Vagina (tissue), 2 donors: ENCODE data around the gene CPZ. TPM values are rescaled to one million over a fixed set of nuclear protein-coding genes. Genes with fewer than 3 reads are reported as not detected.

Experiments used
- DNase-seq, 2 donors: peaks; one replicate each; pipeline ENCODE4 v3.0.0-alpha.2; 2017; ENCODE audit errors: extremely low spot score in 2 of 2
- H3K27ac ChIP-seq: fragments of 200-600 bp; sonication (generic); one replicate; pipeline ENCODE4 v1.5.1; 2019
- H3K27me3 ChIP-seq: fragments of 200-600 bp; sonication (generic); one replicate; pipeline ENCODE4 v1.5.1; 2019
- H3K36me3 ChIP-seq, 2 donors: fragments of 200-600 bp; sonication (generic); one replicate each; pipeline ENCODE4 v1.5.1; 2017 to 2019
- H3K4me1 ChIP-seq: fragments of 200-600 bp; sonication (generic); one replicate; pipeline ENCODE4 v1.5.1; 2019
- H3K4me3 ChIP-seq, 2 donors: fragments of 200-600 bp; sonication (generic); 1 replicate in 1 of 2; 2 replicates in 1 of 2; pipeline ENCODE4 v1.5.1; 2016 to 2019
- H3K9me3 ChIP-seq: fragments of 200-600 bp; sonication (generic); one replicate; pipeline ENCODE4 v1.5.1; 2019
- POLR2A ChIP-seq, 2 donors: fragments of 450-650 bp; IDR thresholded peaks; one replicate each; pipeline ENCODE4 v1.6.1; 2017; ENCODE audit warnings: antibody characterized with exemption in 2 of 2, mild to moderate bottlenecking in 2 of 2, moderate library complexity in 2 of 2
- POLR2AphosphoS5 ChIP-seq, 2 donors: sonication (generic); formaldehyde crosslinking; IDR thresholded peaks; one replicate each; pipeline ENCODE4 v1.9.0; 2017; ENCODE audit warnings: antibody characterized with exemption in 2 of 2, mild to moderate bottlenecking in 2 of 2, low read depth in 1 of 2; ENCODE audit not compliant: insufficient read depth in 1 of 2
- intact Hi-C: fragments of 100-400 bp; cut with DNase I; formaldehyde crosslinking; loops from one replicate; pipeline ENCODE4 v1.15.1; 2023
- total RNA-seq: library from RNA; depleted of rRNA; stranded (reverse); fragments of >200 nt; gene quantifications from one replicate; pipeline ENCODE4 v1.2.3, GENCODE V29; 2016
- TF ChIP-seq, protein P1 (sequence below), 3 experiments: fragments of 450-650 bp in 2 of 3; fragments of 200-600 bp in 1 of 3; sonication (generic) in 1 of 3; IDR thresholded peaks; one replicate each; pipeline ENCODE4 v1.5.1; 2017 to 2019; ENCODE audit warnings: antibody characterized with exemption in 3 of 3, mild to moderate bottlenecking in 2 of 3, moderate library complexity in 2 of 3

CPZ gene
- total RNA-seq, 1 donor from 2014 or later = 26.3 TPM

DNA sequence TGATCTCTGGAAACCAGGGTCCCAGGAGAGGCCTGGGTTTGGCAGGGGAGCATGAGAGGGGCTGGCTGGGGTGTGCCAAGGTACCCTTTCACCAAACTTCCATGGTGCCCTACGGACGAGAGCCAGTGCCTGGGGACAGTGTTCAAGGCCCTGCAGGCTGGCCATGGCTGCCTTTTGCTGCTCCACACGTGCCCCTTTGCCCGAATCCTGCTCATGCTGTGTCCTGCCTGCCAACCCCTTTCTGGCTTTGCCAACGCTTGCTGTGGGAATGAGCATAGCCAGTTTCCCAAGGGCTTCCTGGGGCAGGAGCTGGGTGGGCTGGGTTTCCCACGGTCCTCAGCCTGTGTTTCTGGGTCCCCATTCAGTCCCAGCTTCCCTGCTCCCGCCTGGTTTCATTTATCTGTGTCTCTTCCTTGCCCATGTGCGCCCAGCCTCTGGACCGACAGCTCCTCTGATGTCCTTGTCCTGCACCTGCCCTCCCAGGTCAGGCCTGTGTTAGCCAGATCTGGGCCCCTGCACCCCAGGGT, 17.3 kb downstream of the CPZ start:
- DNase-seq = no peak
- Histone ChIP-seq H3K4me1 (no peaks in the 10 kb centered on the region), H3K27me3 (no peaks in the 10 kb centered on the region), H3K9me3 (no peaks in the 10 kb centered on the region), H3K4me3 (no peak overlapping the region), H3K27ac (no peak overlapping the region), H3K36me3 (no peaks in the 10 kb centered on the region)
- intact Hi-C loops = no loop called here
- TF ChIP-seq POLR2A (IDR thresholded peaks at IDR 0.05) (no peak), POLR2AphosphoS5 (IDR thresholded peaks at IDR 0.05; ENCODE audit: insufficient read depth in 1 of 2, low read depth in 1 of 2) (no peak)
- TF ChIP-seq, protein P1, sequence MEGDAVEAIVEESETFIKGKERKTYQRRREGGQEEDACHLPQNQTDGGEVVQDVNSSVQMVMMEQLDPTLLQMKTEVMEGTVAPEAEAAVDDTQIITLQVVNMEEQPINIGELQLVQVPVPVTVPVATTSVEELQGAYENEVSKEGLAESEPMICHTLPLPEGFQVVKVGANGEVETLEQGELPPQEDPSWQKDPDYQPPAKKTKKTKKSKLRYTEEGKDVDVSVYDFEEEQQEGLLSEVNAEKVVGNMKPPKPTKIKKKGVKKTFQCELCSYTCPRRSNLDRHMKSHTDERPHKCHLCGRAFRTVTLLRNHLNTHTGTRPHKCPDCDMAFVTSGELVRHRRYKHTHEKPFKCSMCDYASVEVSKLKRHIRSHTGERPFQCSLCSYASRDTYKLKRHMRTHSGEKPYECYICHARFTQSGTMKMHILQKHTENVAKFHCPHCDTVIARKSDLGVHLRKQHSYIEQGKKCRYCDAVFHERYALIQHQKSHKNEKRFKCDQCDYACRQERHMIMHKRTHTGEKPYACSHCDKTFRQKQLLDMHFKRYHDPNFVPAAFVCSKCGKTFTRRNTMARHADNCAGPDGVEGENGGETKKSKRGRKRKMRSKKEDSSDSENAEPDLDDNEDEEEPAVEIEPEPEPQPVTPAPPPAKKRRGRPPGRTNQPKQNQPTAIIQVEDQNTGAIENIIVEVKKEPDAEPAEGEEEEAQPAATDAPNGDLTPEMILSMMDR (IDR thresholded peaks at IDR 0.05) = no peak

DNA sequence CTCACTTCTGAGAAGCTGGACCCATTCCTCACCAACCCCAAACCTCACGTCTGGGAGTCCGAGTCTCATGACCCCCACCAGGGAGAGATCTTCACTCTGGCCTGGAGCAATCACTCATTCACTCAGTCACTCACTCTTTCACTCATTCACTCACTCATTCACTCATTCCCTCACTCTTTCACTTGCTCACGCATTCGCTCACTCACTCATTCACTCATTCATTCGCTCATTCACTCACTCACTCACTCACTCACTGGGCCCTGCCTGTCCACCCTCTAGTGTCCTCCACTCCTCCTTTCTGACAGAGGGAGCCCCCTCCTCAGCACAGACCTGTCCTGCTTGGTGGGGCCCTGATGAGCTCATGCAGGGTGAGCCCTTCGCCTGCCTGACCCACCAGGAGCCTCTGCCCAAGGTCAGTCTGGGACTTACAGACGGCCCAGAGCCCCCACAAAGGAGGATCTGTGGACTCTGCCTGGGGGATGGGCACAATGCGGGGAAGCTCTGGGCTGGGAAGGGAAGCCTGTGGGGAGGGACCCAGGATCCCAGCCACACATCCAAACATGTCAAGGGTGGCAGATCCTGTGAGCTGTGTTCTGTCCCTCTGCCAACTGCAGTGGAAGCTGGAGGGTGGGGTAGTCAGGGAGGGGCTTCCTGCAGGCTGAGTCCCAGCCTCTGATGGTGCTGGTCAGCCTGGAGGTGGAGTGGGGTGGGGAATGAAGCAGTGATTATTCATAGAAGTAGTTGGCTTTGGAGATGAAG, 18.5 kb downstream of the CPZ start:
- intact Hi-C loops = no loop called here

DNA sequence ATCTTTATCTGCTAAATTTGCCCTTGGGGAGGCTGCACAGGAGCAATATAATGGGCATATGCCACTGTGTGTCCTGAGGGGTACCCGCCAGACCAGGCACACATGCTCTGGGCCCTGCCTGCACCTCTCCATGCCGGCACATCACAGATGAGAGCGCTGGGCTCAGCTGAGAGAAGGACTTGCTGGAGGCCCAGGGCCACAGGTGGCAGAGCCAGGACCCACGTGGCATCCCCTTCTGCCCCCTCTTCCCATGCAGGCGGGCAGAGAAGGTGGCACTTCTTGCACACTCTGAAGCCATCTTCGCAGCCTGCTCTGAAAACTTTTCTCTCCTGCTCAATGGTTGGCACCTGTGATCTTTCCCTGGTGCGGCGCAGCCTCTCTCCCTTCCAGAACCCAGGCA, 20.1 kb downstream of the CPZ start:
- no peak for DNase-seq
- intact Hi-C loops = no loop called here
- no peaks in the 10 kb centered on the region for H3K9me3 ChIP-seq
- no peak for TF ChIP-seq POLR2A (IDR thresholded peaks at IDR 0.05)
- TF ChIP-seq POLR2AphosphoS5 (IDR thresholded peaks at IDR 0.05; ENCODE audit: insufficient read depth in 1 of 2, low read depth in 1 of 2) = no peak
- TF ChIP-seq, protein P1 (IDR thresholded peaks at IDR 0.05) = no peak
- no peaks in the 10 kb centered on the region for H3K36me3 ChIP-seq
- H3K4me3 ChIP-seq = no peak overlapping the region
- H3K27me3 ChIP-seq = no peaks in the 10 kb centered on the region
- no peak overlapping the region for H3K27ac ChIP-seq
- H3K4me1 ChIP-seq = no peaks in the 10 kb centered on the region

More for the DNA sequence above, 18.5 kb downstream of the CPZ start:
- DNase-seq = no peak
- H3K9me3 ChIP-seq = no peaks in the 10 kb centered on the region
- no peaks in the 10 kb centered on the region for H3K27me3 ChIP-seq
- H3K4me1 ChIP-seq = no peaks in the 10 kb centered on the region
- no peak overlapping the region for H3K4me3 ChIP-seq
- H3K27ac ChIP-seq = no peak overlapping the region
- TF ChIP-seq, protein P1 (IDR thresholded peaks at IDR 0.05) = no peak
- TF ChIP-seq POLR2A (IDR thresholded peaks at IDR 0.05) = no peak
- no peak for TF ChIP-seq POLR2AphosphoS5 (IDR thresholded peaks at IDR 0.05; ENCODE audit: insufficient read depth in 1 of 2, low read depth in 1 of 2)
- H3K36me3 ChIP-seq = no peaks in the 10 kb centered on the region

GRCh38 chr4:8613421-8614364, 21.1 kb downstream of the CPZ start:
- H3K4me1 ChIP-seq = no peaks in the 10 kb centered on the region
- intact Hi-C loops = no loop called here
- no peak for DNase-seq
- no peaks in the 10 kb centered on the region for H3K27me3 ChIP-seq
- no peak overlapping the region for H3K4me3 ChIP-seq
- H3K9me3 ChIP-seq = no peaks in the 10 kb centered on the region
- no peak overlapping the region for H3K27ac ChIP-seq
- H3K36me3 ChIP-seq = no peaks in the 10 kb centered on the region
- TF ChIP-seq POLR2A (IDR thresholded peaks at IDR 0.05) = no peak
- no peak for TF ChIP-seq POLR2AphosphoS5 (IDR thresholded peaks at IDR 0.05; ENCODE audit: insufficient read depth in 1 of 2, low read depth in 1 of 2)
- TF ChIP-seq, protein P1 (IDR thresholded peaks at IDR 0.05) = no peak
